HEK293T (cell line): Measurements from ENCODE around the gene LRIT2.

Experiments
- CTCF ChIA-PET: fragments of 350-600 bp; formaldehyde crosslinking; extraction: SDS; loops from one replicate; lab custom pipeline; 2021; ENCODE audit warnings: antibody characterized with exemption, inconsistent platforms; lab: Yijun Ruan, JAX
- POLR2A ChIA-PET: fragments of 350-600 bp; formaldehyde crosslinking; extraction: SDS; loops from one replicate; lab custom pipeline; 2020; ENCODE audit warnings: antibody characterized with exemption, inconsistent platforms; lab: Yijun Ruan, JAX
- DNase-seq: peaks from one replicate; pipeline ENCODE4 v3.0.0; 2012; ENCODE audit warnings: mixed read lengths; ENCODE audit errors: extremely low spot score
- ARNT ChIP-seq: fragments of 450-650 bp; IDR thresholded peaks from 2 replicates; pipeline ENCODE4 v1.6.1; 2017; ENCODE audit warnings: mild to moderate bottlenecking
- BHLHE40 ChIP-seq: fragments of 450-650 bp; IDR thresholded peaks from 2 replicates; pipeline ENCODE4 v1.6.1; 2016; ENCODE audit warnings: mild to moderate bottlenecking, moderate library complexity, borderline replicate concordance
- CTBP1 ChIP-seq: fragments of 450-650 bp; IDR thresholded peaks from 2 replicates; pipeline ENCODE4 v1.6.1; 2016; ENCODE audit warnings: borderline replicate concordance
- ELF4 ChIP-seq: fragments of 450-650 bp; IDR thresholded peaks from 2 replicates; pipeline ENCODE4 v1.6.1; 2017; ENCODE audit warnings: antibody characterized with exemption
- FOXA1 ChIP-seq: fragments of 450-650 bp; IDR thresholded peaks from 2 replicates; pipeline ENCODE4 v1.6.1; 2016; ENCODE audit warnings: mild to moderate bottlenecking
- FOXK2 ChIP-seq: fragments of 450-650 bp; IDR thresholded peaks from 2 replicates; pipeline ENCODE4 v1.6.1; 2016; ENCODE audit warnings: mild to moderate bottlenecking
- FOXM1 ChIP-seq: fragments of 450-650 bp; IDR thresholded peaks from 2 replicates; pipeline ENCODE4 v1.6.1; 2017; ENCODE audit warnings: mild to moderate bottlenecking, borderline replicate concordance
- HDGF ChIP-seq: fragments of 450-650 bp; IDR thresholded peaks from 2 replicates; pipeline ENCODE4 v1.6.1; 2017; ENCODE audit warnings: antibody characterized with exemption, borderline replicate concordance
- L3MBTL2 ChIP-seq: fragments of 450-650 bp; conservative IDR thresholded peaks from 2 replicates; pipeline ENCODE4 v1.6.1; 2016; ENCODE audit warnings: mild to moderate bottlenecking
- LEF1 ChIP-seq: fragments of 450-650 bp; IDR thresholded peaks from 2 replicates; pipeline ENCODE4 v1.6.1; 2017; ENCODE audit warnings: mild to moderate bottlenecking, borderline replicate concordance
- NFRKB ChIP-seq: fragments of 450-650 bp; IDR thresholded peaks from 2 replicates; pipeline ENCODE4 v1.6.1; 2016; ENCODE audit warnings: mild to moderate bottlenecking, moderate library complexity
- PKNOX1 ChIP-seq: fragments of 450-650 bp; IDR thresholded peaks from 2 replicates; pipeline ENCODE4 v1.6.1; 2016
- SP1 ChIP-seq: fragments of 450-650 bp; IDR thresholded peaks from 2 replicates; pipeline ENCODE4 v1.6.1; 2017
- SUZ12 ChIP-seq: fragments of 450-650 bp; IDR thresholded peaks from 2 replicates; pipeline ENCODE4 v1.6.1; 2016; ENCODE audit warnings: mild to moderate bottlenecking
- TARDBP ChIP-seq: fragments of 450-650 bp; IDR thresholded peaks from 2 replicates; pipeline ENCODE4 v1.6.1; 2016
- ZNF384 ChIP-seq: fragments of 450-650 bp; IDR thresholded peaks from 2 replicates; pipeline ENCODE4 v1.6.1; 2016

Gene LRIT2

GRCh38 chr10:84195044-84195830 lies 30.1 kb downstream of the LRIT2 start:
- DNase-seq: no peak
- ChIA-PET POLR2A (no interaction called here), CTCF (interaction anchor here (1.0 kb wide), 1 partner anchor 47 kb away, joined by 3 read pairs; no protein-coding TSS in a partner anchor)
- TF ChIP-seq FOXK2 (no peak), SUZ12 (no peak), TARDBP (no peak)

- CTCF ChIA-PET: no interaction called here
- TF ChIP-seq HDGF: no peak
- TF ChIP-seq ZNF384: no peak
- TF ChIP-seq SUZ12: no peak
- TF ChIP-seq BHLHE40: no peak
- no peak for TF ChIP-seq PKNOX1
- POLR2A ChIA-PET: no interaction called here
- peak; percentile 68 for DNase-seq
Measured at GRCh38 chr10:84194424-84195043, 30.8 kb downstream of the LRIT2 start, which contains the start of gene CDHR1. CDHR1 (plus strand) TSS chr10:84194537; CDS start chr10:84194761, 224 bp downstream.

GRCh38 chr10:84193846-84194423 lies 31.4 kb downstream of the LRIT2 start:
- no peak for DNase-seq
- ChIA-PET CTCF (no interaction called here), POLR2A (no interaction called here)
- no peak for TF ChIP-seq NFRKB
- TF ChIP-seq TARDBP: no peak
- TF ChIP-seq SP1: no peak
- no peak for TF ChIP-seq LEF1
- TF ChIP-seq SUZ12: no peak
- no peak for TF ChIP-seq L3MBTL2
- TF ChIP-seq FOXM1: no peak
- no peak for TF ChIP-seq CTBP1
- TF ChIP-seq BHLHE40: no peak

GRCh38 chr10:84193327-84193726 lies 32.0 kb downstream of the LRIT2 start:
- TF ChIP-seq FOXM1 (no peak), SUZ12 (no peak), BHLHE40 (no peak), L3MBTL2 (no peak), NFRKB (no peak), LEF1 (no peak), HDGF (no peak)
- DNase-seq: no peak
- CTCF ChIA-PET: no interaction called here
- POLR2A ChIA-PET: no interaction called here

GRCh38 chr10:84191106-84191505 lies 34.2 kb downstream of the LRIT2 start:
- DNase-seq: no peak
- TF ChIP-seq CTBP1: no peak
- TF ChIP-seq ZNF384: no peak
- no peak for TF ChIP-seq FOXA1
- TF ChIP-seq ARNT: no peak
- no peak for TF ChIP-seq HDGF
- TF ChIP-seq SUZ12: no peak
- no peak for TF ChIP-seq LEF1
- no peak for TF ChIP-seq L3MBTL2
- no peak for TF ChIP-seq FOXK2
- no peak for TF ChIP-seq PKNOX1
- TF ChIP-seq NFRKB: no peak
- no peak for TF ChIP-seq BHLHE40
- TF ChIP-seq ELF4: no peak
- TF ChIP-seq FOXM1: no peak
- TF ChIP-seq SP1: no peak
- no peak for TF ChIP-seq TARDBP
- ChIA-PET POLR2A (no interaction called here), CTCF (no interaction called here)

GRCh38 chr10:84190621-84191020 lies 34.7 kb downstream of the LRIT2 start:
- DNase-seq: no peak
- TF ChIP-seq TARDBP (no peak), HDGF (no peak), ELF4 (no peak), FOXM1 (no peak), ARNT (no peak), BHLHE40 (no peak), NFRKB (no peak), SUZ12 (no peak), PKNOX1 (no peak), CTBP1 (no peak), LEF1 (no peak), L3MBTL2 (no peak), SP1 (no peak), FOXK2 (no peak), FOXA1 (no peak), ZNF384 (no peak)
- ChIA-PET CTCF (interaction anchor here (0.6 kb wide), 1 partner anchor 16 kb away, joined by 5 read pairs; no protein-coding TSS in a partner anchor), POLR2A (no interaction called here)
